T47D (cell line): ENCODE results near the gene USP9Y.

ENCODE experiments used
- DNase-seq, 2 experiments: peaks; one replicate each; pipeline versions ENCODE4 v3.0.0 to v3.0.0-alpha.2; 2011 to 2012; ENCODE audit warnings: low read depth in 1 of 2, low spot score in 1 of 2
- JUND ChIP-seq: IDR thresholded peaks from 2 replicates; pipeline ENCODE4 v1.6.1; 2012; ENCODE audit warnings: low read depth
- in situ Hi-C: cut with HindIII; loops from 2 replicates; pipeline ENCODE4 v1.10.0; 2016; ENCODE audit warnings: low sequenced_read_pairs, low pct_unique_long_range_greater_than_20kb

The USP9Y gene

GRCh38 chrY:12733625-12734024 lies 32.6 kb downstream of the USP9Y start:
- no peak for TF ChIP-seq JUND
- no peak for DNase-seq
- in situ Hi-C loops: no loop called here

- in situ Hi-C loops: no loop called here
- no peak for TF ChIP-seq JUND
- no peak for DNase-seq
Measured at GRCh38 chrY:12734051-12734450, 33.0 kb downstream of the USP9Y start.

GRCh38 chrY:12741414-12741813 lies 40.4 kb downstream of the USP9Y start:
- no peak for TF ChIP-seq JUND
- no peak for DNase-seq
- in situ Hi-C loops: no loop called here

- no peak for DNase-seq
- no peak for TF ChIP-seq JUND
- in situ Hi-C loops: no loop called here
Measured at GRCh38 chrY:12742725-12743124, 41.7 kb downstream of the USP9Y start.

- no peak for TF ChIP-seq JUND
- in situ Hi-C loops: no loop called here
- DNase-seq: no peak
Measured at GRCh38 chrY:12744091-12744490, 43.1 kb downstream of the USP9Y start.

GRCh38 chrY:12749293-12749692 lies 48.3 kb downstream of the USP9Y start:
- in situ Hi-C loops: no loop called here
- TF ChIP-seq JUND: no peak
- DNase-seq: no peak

GRCh38 chrY:12752856-12753255 lies 51.8 kb downstream of the USP9Y start:
- in situ Hi-C loops: no loop called here
- TF ChIP-seq JUND: no peak
- DNase-seq: no peak

GRCh38 chrY:12756021-12756420 lies 55.0 kb downstream of the USP9Y start:
- DNase-seq: no peak
- no peak for TF ChIP-seq JUND
- in situ Hi-C loops: no loop called here

- no peak for DNase-seq
- no peak for TF ChIP-seq JUND
- in situ Hi-C loops: no loop called here
Measured at GRCh38 chrY:12765976-12766375, 64.9 kb downstream of the USP9Y start.

GRCh38 chrY:12784521-12784920 lies 83.5 kb downstream of the USP9Y start:
- in situ Hi-C loops: no loop called here
- DNase-seq: no peak
- TF ChIP-seq JUND: no peak

GRCh38 chrY:12793999-12794398 lies 93.0 kb downstream of the USP9Y start:
- TF ChIP-seq JUND: no peak
- in situ Hi-C loops: no loop called here

GRCh38 chrY:12808046-12808445 lies 107.0 kb downstream of the USP9Y start:
- DNase-seq: no peak
- TF ChIP-seq JUND: no peak
- in situ Hi-C loops: no loop called here

More at GRCh38 chrY:12793999-12794398, 93.0 kb downstream of the USP9Y start:
- DNase-seq: no peak

- in situ Hi-C loops: no loop called here
- DNase-seq: no peak
- TF ChIP-seq JUND: no peak
Measured at GRCh38 chrY:12809034-12809433, 108.0 kb downstream of the USP9Y start.

GRCh38 chrY:12823408-12823807 lies 122.4 kb downstream of the USP9Y start:
- in situ Hi-C loops: no loop called here
- no peak for DNase-seq
- TF ChIP-seq JUND: no peak

- in situ Hi-C loops: no loop called here
- TF ChIP-seq JUND: no peak
- DNase-seq: no peak
Measured at GRCh38 chrY:12826791-12827190, 125.8 kb downstream of the USP9Y start.
